HG02678 (cell line): ENCODE results near the gene GGA1.
"Not testable (repeated sequence)": the region's sequence is repeated elsewhere in the genome, so short reads cannot be mapped to it uniquely, and the experiment has no call there.

Source experiments
- ATAC-seq: cut with Tn5 transposase; IDR thresholded peaks from one replicate; pipeline ENCODE4 v1.9.1; 2021; ENCODE audit warnings: mild to moderate bottlenecking, moderate library complexity; ENCODE audit not compliant: unreplicated experiment

Gene GGA1

GRCh38 chr22:37609240-37610152 is 862 bp downstream of the GGA1 start:
- ATAC-seq, result no peak

GRCh38 chr22:37610153-37610475 is 1.5 kb downstream of the GGA1 start:
- ATAC-seq, result not testable (repeated sequence)

GRCh38 chr22:37610480-37611129 is 2.0 kb downstream of the GGA1 start:
- ATAC-seq, result no peak

- no peak for ATAC-seq
Observed at GRCh38 chr22:37611207-37611606, 2.6 kb downstream of the GGA1 start.

GRCh38 chr22:37616201-37617083 is 7.8 kb downstream of the GGA1 start:
- ATAC-seq, result no peak

- no peak for ATAC-seq
Observed at GRCh38 chr22:37617431-37617830, 8.8 kb downstream of the GGA1 start.

GRCh38 chr22:37618072-37618656 is 9.5 kb downstream of the GGA1 start:
- no peak for ATAC-seq

- ATAC-seq, result no peak
Observed at GRCh38 chr22:37618674-37619073, 10.0 kb downstream of the GGA1 start.

GRCh38 chr22:37619991-37620390 is 11.4 kb downstream of the GGA1 start:
- ATAC-seq, result no peak

GRCh38 chr22:37621352-37621860 is 12.8 kb downstream of the GGA1 start:
- ATAC-seq, result no peak

GRCh38 chr22:37623075-37624016 is 14.7 kb downstream of the GGA1 start:
- ATAC-seq, result no peak

GRCh38 chr22:37624017-37624365 is 15.4 kb downstream of the GGA1 start:
- ATAC-seq, result no peak

GRCh38 chr22:37624876-37625275 is 16.2 kb downstream of the GGA1 start:
- ATAC-seq, result no peak

GRCh38 chr22:37625737-37626136 is 17.1 kb downstream of the GGA1 start:
- no peak for ATAC-seq

GRCh38 chr22:37626144-37626543 is 17.5 kb downstream of the GGA1 start:
- ATAC-seq, result no peak

GRCh38 chr22:37626556-37627075 is 18.0 kb downstream of the GGA1 start:
- no peak for ATAC-seq

GRCh38 chr22:37627121-37627520 is 18.5 kb downstream of the GGA1 start:
- ATAC-seq, result peak; percentile 6

GRCh38 chr22:37627545-37627944 is 18.9 kb downstream of the GGA1 start:
- peak; percentile 41 for ATAC-seq

GRCh38 chr22:37628830-37629229 is 20.2 kb downstream of the GGA1 start:
- ATAC-seq, result no peak

- ATAC-seq, result no peak
Observed at GRCh38 chr22:37629928-37630327, 21.3 kb downstream of the GGA1 start.
